Measurements from ENCODE around the gene THOC3. TPM values are rescaled to one million over a fixed set of nuclear protein-coding genes. Genes with fewer than 3 reads are reported as not detected.
"Not testable (repeated sequence)": the region's sequence is repeated elsewhere in the genome, so short reads cannot be mapped to it uniquely, and the experiment has no call there.

THOC3 gene
- total and polyA plus RNA-seq, 2 donors (not counting 1 experiment from before 2014, with no cell fraction given), result 30.9 to 31.7 TPM

GRCh38 chr5:176010202-176010601 is 42.1 kb upstream of the THOC3 start:
- CTCF ChIA-PET; H3K9me3 ChIP-seq (ENCODE audit: control extremely low read depth in 1 of 3, control insufficient read depth in 2 of 3, insufficient read depth in 1 of 3, low read length in 2 of 3); H3K27me3 ChIP-seq (replicated peaks in 1 of 4; ENCODE audit: control extremely low read depth in 1 of 4, control insufficient read depth in 3 of 4, insufficient read depth in 4 of 4, low read length in 3 of 4); H2AFZ ChIP-seq (ENCODE audit: insufficient read depth, low read depth, low read length, poor library complexity, severe bottlenecking); H3K4me1 Mint-ChIP-seq; DNase-seq; H3K27ac ChIP-seq (ENCODE audit: low read length in 2 of 2); intact Hi-C loops (cut with micrococcal nuclease); ATAC-seq (ENCODE audit: low read depth); H3K4me3 Mint-ChIP-seq; H3K27me3 Mint-ChIP-seq; H3K9ac ChIP-seq (ENCODE audit: low read length); H3K9me3 Mint-ChIP-seq (ENCODE audit: insufficient read depth); H3K4me3 ChIP-seq (ENCODE audit: control extremely low read depth in 1 of 5, extremely low read depth in 1 of 5, insufficient read depth in 1 of 5, low read depth in 2 of 5, low read length in 4 of 5); H3K79me2 ChIP-seq (ENCODE audit: control insufficient read depth, insufficient read depth, low read length); POLR2A ChIA-PET; H3K4me1 ChIP-seq (ENCODE audit: control insufficient read depth in 2 of 2, insufficient read depth in 2 of 2, low read length in 2 of 2); H3K36me3 ChIP-seq (replicated peaks in 1 of 2; ENCODE audit: control extremely low read depth in 1 of 2, control insufficient read depth in 1 of 2, extremely low read depth in 1 of 2, insufficient read depth in 2 of 2, low read length in 1 of 2); H4K20me1 ChIP-seq (ENCODE audit: control insufficient read depth, insufficient read depth, low read length, poor library complexity, severe bottlenecking); H3K27ac Mint-ChIP-seq; H3K4me2 ChIP-seq (replicated peaks; ENCODE audit: low read depth, low read length, poor library complexity, severe bottlenecking): not testable (repeated sequence)
- WGBS (ENCODE audit: insufficient coverage), result no CpG with 5 or more reads among the region's 8 CpGs

- H3K4me1 Mint-ChIP-seq; intact Hi-C loops (cut with micrococcal nuclease); DNase-seq; H3K9ac ChIP-seq (ENCODE audit: low read length); H3K4me1 ChIP-seq (ENCODE audit: control insufficient read depth in 2 of 2, insufficient read depth in 2 of 2, low read length in 2 of 2); ATAC-seq (ENCODE audit: low read depth); H3K79me2 ChIP-seq (ENCODE audit: control insufficient read depth, insufficient read depth, low read length); H3K4me2 ChIP-seq (replicated peaks; ENCODE audit: low read depth, low read length, poor library complexity, severe bottlenecking); H3K9me3 Mint-ChIP-seq (ENCODE audit: insufficient read depth); H3K27me3 Mint-ChIP-seq; CTCF ChIA-PET; H3K27ac Mint-ChIP-seq; H3K27ac ChIP-seq (ENCODE audit: low read length in 2 of 2); POLR2A ChIA-PET; H3K4me3 Mint-ChIP-seq; H3K9me3 ChIP-seq (ENCODE audit: control extremely low read depth in 1 of 3, control insufficient read depth in 2 of 3, insufficient read depth in 1 of 3, low read length in 2 of 3); H3K27me3 ChIP-seq (replicated peaks in 1 of 4; ENCODE audit: control extremely low read depth in 1 of 4, control insufficient read depth in 3 of 4, insufficient read depth in 4 of 4, low read length in 3 of 4); H3K36me3 ChIP-seq (replicated peaks in 1 of 2; ENCODE audit: control extremely low read depth in 1 of 2, control insufficient read depth in 1 of 2, extremely low read depth in 1 of 2, insufficient read depth in 2 of 2, low read length in 1 of 2); H2AFZ ChIP-seq (ENCODE audit: insufficient read depth, low read depth, low read length, poor library complexity, severe bottlenecking); H4K20me1 ChIP-seq (ENCODE audit: control insufficient read depth, insufficient read depth, low read length, poor library complexity, severe bottlenecking): not testable (repeated sequence)
- no CpG with 5 or more reads among the region's 4 CpGs for WGBS (ENCODE audit: insufficient coverage)
- peak overlapping the region in 1 of 5 experiments; percentile 19 for H3K4me3 ChIP-seq (ENCODE audit: control extremely low read depth in 1 of 5, extremely low read depth in 1 of 5, insufficient read depth in 1 of 5, low read depth in 2 of 5, low read length in 4 of 5)
Observed at GRCh38 chr5:176007220-176007619, 39.1 kb upstream of the THOC3 start.

DNA sequence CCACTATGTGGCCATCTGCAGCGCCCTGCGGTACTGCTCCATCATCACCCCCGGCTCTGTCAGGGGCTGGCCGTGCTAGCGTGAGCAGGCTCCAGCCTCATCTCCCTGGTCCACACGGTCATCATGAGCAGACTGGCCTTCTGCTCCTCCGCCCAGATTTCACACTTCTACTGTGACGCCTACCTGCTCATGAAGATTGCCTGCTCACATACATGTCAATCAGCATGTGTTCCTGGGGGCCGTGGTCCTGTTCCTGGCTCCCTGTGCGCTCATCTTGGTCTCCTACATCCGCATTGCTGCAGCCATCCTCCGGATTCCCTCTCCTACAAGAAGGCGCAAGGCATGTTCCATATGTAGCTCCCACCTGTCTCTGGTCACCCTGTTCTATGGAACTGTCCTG is 38.7 kb upstream of the THOC3 start:
- H4K20me1 ChIP-seq (ENCODE audit: control insufficient read depth, insufficient read depth, low read length, poor library complexity, severe bottlenecking); H3K4me1 ChIP-seq (ENCODE audit: control insufficient read depth in 2 of 2, insufficient read depth in 2 of 2, low read length in 2 of 2); H3K36me3 ChIP-seq (replicated peaks in 1 of 2; ENCODE audit: control extremely low read depth in 1 of 2, control insufficient read depth in 1 of 2, extremely low read depth in 1 of 2, insufficient read depth in 2 of 2, low read length in 1 of 2); H3K79me2 ChIP-seq (ENCODE audit: control insufficient read depth, insufficient read depth, low read length); DNase-seq; H2AFZ ChIP-seq (ENCODE audit: insufficient read depth, low read depth, low read length, poor library complexity, severe bottlenecking); H3K27ac Mint-ChIP-seq; intact Hi-C loops (cut with micrococcal nuclease); H3K9me3 Mint-ChIP-seq (ENCODE audit: insufficient read depth); H3K9me3 ChIP-seq (ENCODE audit: control extremely low read depth in 1 of 3, control insufficient read depth in 2 of 3, insufficient read depth in 1 of 3, low read length in 2 of 3); H3K4me3 Mint-ChIP-seq; POLR2A ChIA-PET; CTCF ChIA-PET; H3K27me3 ChIP-seq (replicated peaks in 1 of 4; ENCODE audit: control extremely low read depth in 1 of 4, control insufficient read depth in 3 of 4, insufficient read depth in 4 of 4, low read length in 3 of 4); H3K4me2 ChIP-seq (replicated peaks; ENCODE audit: low read depth, low read length, poor library complexity, severe bottlenecking); H3K4me1 Mint-ChIP-seq; H3K27me3 Mint-ChIP-seq; H3K9ac ChIP-seq (ENCODE audit: low read length); H3K27ac ChIP-seq (ENCODE audit: low read length in 2 of 2); ATAC-seq (ENCODE audit: low read depth): not testable (repeated sequence)
- WGBS (ENCODE audit: insufficient coverage), result 97% methylated on average over 6 of the region's 13 CpGs
- H3K4me3 ChIP-seq (ENCODE audit: control extremely low read depth in 1 of 5, extremely low read depth in 1 of 5, insufficient read depth in 1 of 5, low read depth in 2 of 5, low read length in 4 of 5), result peak overlapping the region in 1 of 5 experiments; percentile 19

- CTCF ChIA-PET; H3K4me3 ChIP-seq (ENCODE audit: control extremely low read depth in 1 of 5, extremely low read depth in 1 of 5, insufficient read depth in 1 of 5, low read depth in 2 of 5, low read length in 4 of 5); H3K9me3 ChIP-seq (ENCODE audit: control extremely low read depth in 1 of 3, control insufficient read depth in 2 of 3, insufficient read depth in 1 of 3, low read length in 2 of 3); H3K27ac ChIP-seq (ENCODE audit: low read length in 2 of 2); ATAC-seq (ENCODE audit: low read depth); H3K9ac ChIP-seq (ENCODE audit: low read length); H3K27ac Mint-ChIP-seq; H4K20me1 ChIP-seq (ENCODE audit: control insufficient read depth, insufficient read depth, low read length, poor library complexity, severe bottlenecking); POLR2A ChIA-PET; H3K4me3 Mint-ChIP-seq; H2AFZ ChIP-seq (ENCODE audit: insufficient read depth, low read depth, low read length, poor library complexity, severe bottlenecking); H3K27me3 ChIP-seq (replicated peaks in 1 of 4; ENCODE audit: control extremely low read depth in 1 of 4, control insufficient read depth in 3 of 4, insufficient read depth in 4 of 4, low read length in 3 of 4); H3K4me1 Mint-ChIP-seq; intact Hi-C loops (cut with micrococcal nuclease); H3K27me3 Mint-ChIP-seq; H3K4me2 ChIP-seq (replicated peaks; ENCODE audit: low read depth, low read length, poor library complexity, severe bottlenecking); H3K36me3 ChIP-seq (replicated peaks in 1 of 2; ENCODE audit: control extremely low read depth in 1 of 2, control insufficient read depth in 1 of 2, extremely low read depth in 1 of 2, insufficient read depth in 2 of 2, low read length in 1 of 2); H3K79me2 ChIP-seq (ENCODE audit: control insufficient read depth, insufficient read depth, low read length); H3K9me3 Mint-ChIP-seq (ENCODE audit: insufficient read depth); DNase-seq; H3K4me1 ChIP-seq (ENCODE audit: control insufficient read depth in 2 of 2, insufficient read depth in 2 of 2, low read length in 2 of 2): not testable (repeated sequence)
- no CpG with 5 or more reads among the region's 6 CpGs for WGBS (ENCODE audit: insufficient coverage)
Observed at GRCh38 chr5:175997979-175998378, 29.9 kb upstream of the THOC3 start.

All from B cell (primary cell).